CD4-positive, alpha-beta T cell (primary cell): ENCODE results near the gene B9D1. TPM values are rescaled to one million over a fixed set of nuclear protein-coding genes. Genes with fewer than 3 reads are reported as not detected.

Source experiments
- ATAC-seq: fragments of 200-7000 bp; cut with Tn5 transposase; one replicate; pipeline ENCODE4 v1.10.0; 2022; ENCODE audit warnings: mild to moderate bottlenecking; ENCODE audit not compliant: poor library complexity
- CTCF ChIA-PET: fragments of 350-600 bp; sonication (Branson Sonifier 250); formaldehyde crosslinking; loops from one replicate; lab custom pipeline; 2021; ENCODE audit warnings: antibody characterized with exemption, inconsistent platforms; lab: Charles Lee
- POLR2A ChIA-PET: fragments of 350-600 bp; sonication (Branson Sonifier 250); formaldehyde crosslinking; loops from one replicate; lab custom pipeline; 2021; ENCODE audit warnings: antibody characterized with exemption, inconsistent platforms; lab: Charles Lee
- DNase-seq, 14 experiments: peaks; one replicate each; pipeline ENCODE4 v3.0.0-alpha.2; 2013 to 2020; ENCODE audit warnings: mixed read lengths in 2 of 14
- H3K27ac ChIP-seq, 2 donors: one replicate each; pipeline versions ENCODE4 v1.5.1 to v1.7.0; 2013; ENCODE audit warnings: low read length in 2 of 2, low read depth in 1 of 2, mild to moderate bottlenecking in 1 of 2
- H3K27me3 ChIP-seq, 2 experiments: 1 replicate in 1 of 2; 2 replicates in 1 of 2; pipeline versions ENCODE4 v1.6.1 to v1.7.0; 2013; ENCODE audit warnings: low read length in 2 of 2, control low read depth in 1 of 2, mild to moderate bottlenecking in 1 of 2, moderate library complexity in 1 of 2; ENCODE audit not compliant: insufficient read depth in 2 of 2, control insufficient read depth in 1 of 2
- H3K36me3 ChIP-seq: one replicate; pipeline ENCODE4 v1.6.1; 2013; ENCODE audit warnings: low read length, control low read depth; ENCODE audit not compliant: insufficient read depth
- H3K4me1 ChIP-seq: one replicate; pipeline ENCODE4 v1.6.1; 2013; ENCODE audit warnings: low read length, control low read depth; ENCODE audit not compliant: insufficient read depth
- H3K4me3 ChIP-seq: one replicate; pipeline ENCODE4 v1.5.1; 2013; ENCODE audit warnings: mild to moderate bottlenecking, low read length, moderate library complexity
- H3K9me3 ChIP-seq, 2 experiments: 1 replicate in 1 of 2; 2 replicates in 1 of 2; pipeline versions ENCODE4 v1.6.1 to v1.7.0; 2013; ENCODE audit warnings: low read length in 2 of 2, mild to moderate bottlenecking in 2 of 2, control low read depth in 1 of 2, moderate library complexity in 1 of 2; ENCODE audit not compliant: control insufficient read depth in 1 of 2, insufficient read depth in 1 of 2
- H3K27ac Mint-ChIP-seq: one replicate; pipeline ENCODE4 v1.8.0; 2020; ENCODE audit warnings: mixed read lengths
- H3K27me3 Mint-ChIP-seq: one replicate; pipeline ENCODE4 v1.8.0; 2021; ENCODE audit warnings: mixed read lengths
- H3K36me3 Mint-ChIP-seq: one replicate; pipeline ENCODE4 v1.8.0; 2021; ENCODE audit warnings: low read depth, mixed read lengths
- H3K4me1 Mint-ChIP-seq: one replicate; pipeline ENCODE4 v1.8.0; 2021; ENCODE audit warnings: low read depth, mixed read lengths
- H3K4me3 Mint-ChIP-seq: one replicate; pipeline ENCODE4 v1.8.0; 2020; ENCODE audit warnings: mild to moderate bottlenecking, mixed read lengths
- H3K9me3 Mint-ChIP-seq: one replicate; pipeline ENCODE4 v1.8.0; 2020; ENCODE audit warnings: mixed read lengths
- intact Hi-C, 2 experiments: fragments of 100-400 bp; cut with DNase I in 1 of 2; cut with micrococcal nuclease in 1 of 2; formaldehyde crosslinking; loops; one replicate each; pipeline versions ENCODE4 v1.15.1 to v1.9.0; 2023 to 2025; cut with DNase I, micrococcal nuclease
- total RNA-seq, 174 experiments: library from RNA in 2 of 174; stranded (reverse) in 2 of 174; gene quantifications; one replicate each; pipeline ENCODE4 v1.2.3 and lab custom pipeline; 2021 to 2026
- TF ChIP-seq, protein P1 (sequence below): fragments of 200-600 bp; IDR thresholded peaks from one replicate; pipeline ENCODE4 v1.8.0; 2022; ENCODE audit warnings: antibody characterized with exemption, mild to moderate bottlenecking

Gene B9D1
- total RNA-seq, 2 experiments from 2014 or later, result 0.66 to 0.73 TPM

DNA sequence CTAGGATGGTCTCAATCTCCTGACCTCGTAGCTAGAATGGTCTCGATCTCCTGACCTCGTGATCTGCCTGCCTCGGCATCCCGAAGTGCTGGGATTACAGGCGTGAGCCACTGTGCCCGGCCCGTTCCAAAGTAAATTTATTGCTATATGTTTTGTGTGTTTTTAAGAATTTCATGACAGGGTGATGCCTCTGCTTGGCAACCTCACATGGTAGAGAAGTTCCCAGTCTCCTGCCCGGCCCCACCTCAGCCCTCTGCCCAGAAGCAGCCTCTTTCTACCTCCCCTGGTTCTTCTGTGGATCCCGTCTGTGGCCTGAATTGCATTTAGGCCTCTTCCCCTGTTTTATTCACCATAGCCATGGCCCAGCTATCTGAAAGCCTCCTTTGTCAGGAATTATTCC lies 55.0 kb downstream of the B9D1 start:
- H3K27ac Mint-ChIP-seq, result no peak overlapping the region

DNA sequence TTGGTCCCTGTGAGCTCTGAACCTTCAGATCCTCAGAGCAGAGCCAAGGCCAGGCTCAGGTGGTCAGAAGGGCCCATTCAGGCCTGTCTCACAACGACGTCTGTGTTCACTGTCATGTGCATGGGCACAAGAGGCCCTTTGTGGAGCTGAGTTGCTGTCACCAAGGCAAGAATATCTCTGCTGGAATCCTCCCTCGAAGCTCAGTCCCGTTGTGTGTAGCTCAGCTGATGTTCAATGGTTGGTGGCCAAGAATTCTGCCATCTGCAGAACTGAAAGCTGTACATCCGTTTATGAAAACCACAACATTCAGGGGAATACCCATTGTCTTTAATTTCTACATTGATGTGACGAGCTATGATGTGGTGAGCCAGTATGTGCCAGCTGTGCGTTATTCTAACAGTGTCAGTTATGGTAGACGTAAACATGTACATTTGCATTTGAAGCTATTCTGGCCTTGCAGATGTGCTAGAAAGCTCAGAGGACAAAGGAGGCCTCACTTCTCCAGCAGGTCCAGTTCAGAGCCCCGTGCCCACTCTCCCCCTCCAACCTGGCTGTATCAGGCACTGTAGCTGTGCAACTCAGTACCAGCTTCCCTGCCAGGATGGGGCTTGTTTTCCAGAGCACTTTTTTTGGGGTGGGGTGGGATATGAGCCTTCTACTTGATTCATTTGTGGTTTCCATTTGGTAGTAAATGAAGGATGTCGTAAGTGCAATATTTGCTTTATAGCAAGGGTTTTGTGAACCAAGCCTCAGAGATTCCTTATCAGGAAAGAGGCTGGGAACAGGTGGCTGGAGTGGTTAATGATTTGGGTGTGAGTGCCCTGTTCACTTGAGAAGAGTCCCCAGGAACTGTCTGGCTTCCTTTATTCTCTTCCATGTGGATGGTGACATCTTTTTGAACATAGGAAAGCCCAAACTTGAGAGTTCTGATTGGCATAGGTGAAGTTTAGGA lies 56.1 kb downstream of the B9D1 start:
- Histone ChIP-seq H3K27me3 (peaks cover 17 to 22% of the 10 kb centered on the region in 2 experiments), H3K4me3 (no peak overlapping the region), H3K27ac (no peak overlapping the region), H3K9me3 (no peaks in the 10 kb centered on the region), H3K4me1 (peaks cover 26% of the 10 kb centered on the region), H3K36me3 (no peaks in the 10 kb centered on the region)
- ATAC-seq (peak; percentile 92), DNase-seq (peak in 11 of 14 experiments; percentile 4 to 84 (median 23))
- CTCF ChIA-PET, result interaction anchor here (0.6 to 1.2 kb wide), 2 partner anchors 32 to 414 kb away, joined by 4 read pairs; no protein-coding TSS in a partner anchor
- H3K27me3 Mint-ChIP-seq, result peaks cover 53% of the 10 kb centered on the region
- POLR2A ChIA-PET, result interaction anchor here (1.5 kb wide), 1 partner anchor 466 kb away, joined by 5 read pairs; no protein-coding TSS in a partner anchor
- intact Hi-C loops, result no loop called here
- no peaks in the 10 kb centered on the region for H3K9me3 Mint-ChIP-seq
- H3K4me3 Mint-ChIP-seq, result peak overlapping the region; percentile 2
- peak overlapping the region; percentile 50 for H3K27ac Mint-ChIP-seq
- TF ChIP-seq, protein P1, sequence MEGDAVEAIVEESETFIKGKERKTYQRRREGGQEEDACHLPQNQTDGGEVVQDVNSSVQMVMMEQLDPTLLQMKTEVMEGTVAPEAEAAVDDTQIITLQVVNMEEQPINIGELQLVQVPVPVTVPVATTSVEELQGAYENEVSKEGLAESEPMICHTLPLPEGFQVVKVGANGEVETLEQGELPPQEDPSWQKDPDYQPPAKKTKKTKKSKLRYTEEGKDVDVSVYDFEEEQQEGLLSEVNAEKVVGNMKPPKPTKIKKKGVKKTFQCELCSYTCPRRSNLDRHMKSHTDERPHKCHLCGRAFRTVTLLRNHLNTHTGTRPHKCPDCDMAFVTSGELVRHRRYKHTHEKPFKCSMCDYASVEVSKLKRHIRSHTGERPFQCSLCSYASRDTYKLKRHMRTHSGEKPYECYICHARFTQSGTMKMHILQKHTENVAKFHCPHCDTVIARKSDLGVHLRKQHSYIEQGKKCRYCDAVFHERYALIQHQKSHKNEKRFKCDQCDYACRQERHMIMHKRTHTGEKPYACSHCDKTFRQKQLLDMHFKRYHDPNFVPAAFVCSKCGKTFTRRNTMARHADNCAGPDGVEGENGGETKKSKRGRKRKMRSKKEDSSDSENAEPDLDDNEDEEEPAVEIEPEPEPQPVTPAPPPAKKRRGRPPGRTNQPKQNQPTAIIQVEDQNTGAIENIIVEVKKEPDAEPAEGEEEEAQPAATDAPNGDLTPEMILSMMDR, result no peak
- no peaks in the 10 kb centered on the region for H3K36me3 Mint-ChIP-seq
- H3K4me1 Mint-ChIP-seq, result peaks cover 24% of the 10 kb centered on the region

More for the DNA sequence above, 55.0 kb downstream of the B9D1 start:
- Mint-ChIP-seq H3K4me1 (peaks cover 24% of the 10 kb centered on the region), H3K36me3 (no peaks in the 10 kb centered on the region), H3K27me3 (peaks cover 53% of the 10 kb centered on the region), H3K9me3 (no peaks in the 10 kb centered on the region), H3K4me3 (no peak overlapping the region)
- Histone ChIP-seq H3K27ac (no peak overlapping the region), H3K36me3 (no peaks in the 10 kb centered on the region), H3K9me3 (no peaks in the 10 kb centered on the region), H3K4me3 (no peak overlapping the region), H3K4me1 (peaks cover 26% of the 10 kb centered on the region), H3K27me3 (peaks cover 21 to 24% of the 10 kb centered on the region in 2 experiments)
- DNase-seq (no peak), ATAC-seq (no peak)
- TF ChIP-seq, protein P1, result no peak
- CTCF ChIA-PET, result no interaction called here
- POLR2A ChIA-PET, result no interaction called here
- intact Hi-C loops, result no loop called here

DNA sequence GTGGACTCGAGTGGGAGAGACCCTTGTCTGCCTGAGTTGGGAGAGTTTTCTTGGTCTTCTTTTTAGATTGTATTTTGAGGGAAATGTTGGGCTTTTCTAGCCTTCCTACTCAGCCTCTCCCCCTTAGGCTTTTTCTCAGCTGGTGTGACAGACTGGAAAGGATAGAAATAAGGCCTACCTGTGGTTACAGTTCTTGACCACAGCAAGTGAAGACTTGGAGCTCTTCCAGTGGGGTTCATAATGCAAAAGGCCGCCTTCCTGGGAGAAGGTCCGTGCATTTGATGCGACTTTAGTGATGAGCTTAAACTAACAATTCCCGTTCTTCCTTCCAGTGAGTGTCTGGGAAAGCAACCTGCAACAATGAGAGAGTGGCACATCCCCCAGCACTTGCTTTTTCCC lies 56.8 kb downstream of the B9D1 start:
- Histone ChIP-seq H3K27ac (no peak overlapping the region), H3K9me3 (no peaks in the 10 kb centered on the region), H3K36me3 (no peaks in the 10 kb centered on the region), H3K4me1 (peaks cover 26% of the 10 kb centered on the region), H3K4me3 (no peak overlapping the region), H3K27me3 (peaks cover 19 to 22% of the 10 kb centered on the region in 2 experiments)
- ATAC-seq (no peak), DNase-seq (no peak)
- intact Hi-C loops, result no loop called here
- no peaks in the 10 kb centered on the region for H3K9me3 Mint-ChIP-seq
- H3K4me1 Mint-ChIP-seq, result peaks cover 24% of the 10 kb centered on the region
- peaks cover 50% of the 10 kb centered on the region for H3K27me3 Mint-ChIP-seq
- H3K27ac Mint-ChIP-seq, result no peak overlapping the region
- no peaks in the 10 kb centered on the region for H3K36me3 Mint-ChIP-seq
- TF ChIP-seq, protein P1, result no peak
- H3K4me3 Mint-ChIP-seq, result no peak overlapping the region
- POLR2A ChIA-PET, result interaction anchor here (1.5 kb wide), 1 partner anchor 466 kb away, joined by 5 read pairs; no protein-coding TSS in a partner anchor
- CTCF ChIA-PET, result no interaction called here
